ENCODE measurements around the gene SNAI3. TPM values are rescaled to one million over a fixed set of nuclear protein-coding genes. Genes with fewer than 3 reads are reported as not detected.

The SNAI3 gene
- total RNA-seq, 2 donors from 2014 or later = 0.25 to 0.40 TPM

- Histone ChIP-seq H3K27me3 (peaks cover 2% of the 10 kb centered on the region), H3K4me3 (no peak overlapping the region), H3K4me1 (peaks cover 14% of the 10 kb centered on the region), H3K27ac (no peak overlapping the region), H3K36me3 (no peaks in the 10 kb centered on the region), H3K9me3 (no peaks in the 10 kb centered on the region), H3K9ac (ENCODE audit: low read depth in 2 of 2, low read length in 2 of 2) (no peak overlapping the region)
- DNase-seq = no peak
- intact Hi-C loops (cut with DNase I) = no loop called here
- TF ChIP-seq CTCF (IDR thresholded peaks at IDR 0.05) = no peak
Observed at GRCh38 chr16:88690341-88691128, 4.2 kb upstream of the SNAI3 start.

GRCh38 chr16:88688013-88688778, 1.9 kb upstream of the SNAI3 start:
- Histone ChIP-seq H3K36me3 (no peaks in the 10 kb centered on the region), H3K9ac (ENCODE audit: low read depth in 2 of 2, low read length in 2 of 2) (no peak overlapping the region), H3K27ac (no peak overlapping the region), H3K4me3 (no peak overlapping the region), H3K27me3 (peaks cover 7% of the 10 kb centered on the region), H3K4me1 (peaks cover 14% of the 10 kb centered on the region), H3K9me3 (no peaks in the 10 kb centered on the region)
- intact Hi-C loops (cut with DNase I) = no loop called here
- TF ChIP-seq CTCF (IDR thresholded peaks at IDR 0.05) = no peak
- peak; percentile 76 for DNase-seq

GRCh38 chr16:88687676-88688012, 1.3 kb upstream of the SNAI3 start:
- Histone ChIP-seq H3K9me3 (no peaks in the 10 kb centered on the region), H3K9ac (ENCODE audit: low read depth in 2 of 2, low read length in 2 of 2) (no peak overlapping the region), H3K27me3 (peaks cover 7% of the 10 kb centered on the region), H3K36me3 (no peaks in the 10 kb centered on the region), H3K4me1 (peaks cover 14% of the 10 kb centered on the region), H3K4me3 (no peak overlapping the region), H3K27ac (no peak overlapping the region)
- intact Hi-C loops (cut with DNase I) = no loop called here
- DNase-seq = no peak
- no peak for TF ChIP-seq CTCF (IDR thresholded peaks at IDR 0.05)

- H3K9ac ChIP-seq (ENCODE audit: low read depth in 2 of 2, low read length in 2 of 2) = no peak overlapping the region
- H3K27me3 ChIP-seq = peaks cover 7% of the 10 kb centered on the region
- H3K36me3 ChIP-seq = no peaks in the 10 kb centered on the region
- peaks cover 14% of the 10 kb centered on the region for H3K4me1 ChIP-seq
- no peak overlapping the region for H3K4me3 ChIP-seq
- no peaks in the 10 kb centered on the region for H3K9me3 ChIP-seq
- DNase-seq = no peak
- no peak for TF ChIP-seq CTCF (IDR thresholded peaks at IDR 0.05)
- H3K27ac ChIP-seq = no peak overlapping the region
- intact Hi-C loops (cut with DNase I) = no loop called here
Observed at GRCh38 chr16:88687254-88687576, 908 bp upstream of the SNAI3 start.

GRCh38 chr16:88686062-88686438, 257 bp downstream of the SNAI3 start:
- H3K9ac ChIP-seq (ENCODE audit: low read depth in 2 of 2, low read length in 2 of 2) = peak overlapping the region; percentile 40 to 46
- no peaks in the 10 kb centered on the region for H3K9me3 ChIP-seq
- no peak for DNase-seq
- peak overlapping the region; percentile 56 for H3K4me3 ChIP-seq
- peaks cover 7% of the 10 kb centered on the region for H3K27me3 ChIP-seq
- no peak for TF ChIP-seq CTCF (IDR thresholded peaks at IDR 0.05)
- peaks cover 13% of the 10 kb centered on the region for H3K4me1 ChIP-seq
- intact Hi-C loops (cut with DNase I) = no loop called here
- no peak overlapping the region for H3K27ac ChIP-seq
- H3K36me3 ChIP-seq = no peaks in the 10 kb centered on the region

Measured in colonic mucosa (tissue), 4 donors.